HL-60 (cell line): Measurements from ENCODE around the gene SRSF2.

Experiments used
- POLR2AphosphoS5 ChIP-seq: IDR thresholded peaks from 2 replicates; pipeline ENCODE4 v1.6.1; 2012; ENCODE audit warnings: low read depth
- TF ChIP-seq, protein P1 (sequence below): IDR thresholded peaks from one replicate; pipeline ENCODE4 v1.5.1; 2011; ENCODE audit warnings: low read length, control low read depth, inconsistent platforms; ENCODE audit not compliant: insufficient read depth
- TF ChIP-seq, protein P2 (sequence below): IDR thresholded peaks from 2 replicates; pipeline ENCODE4 v1.6.1; 2012; ENCODE audit warnings: low read depth; ENCODE audit not compliant: insufficient replicate concordance

DNA sequence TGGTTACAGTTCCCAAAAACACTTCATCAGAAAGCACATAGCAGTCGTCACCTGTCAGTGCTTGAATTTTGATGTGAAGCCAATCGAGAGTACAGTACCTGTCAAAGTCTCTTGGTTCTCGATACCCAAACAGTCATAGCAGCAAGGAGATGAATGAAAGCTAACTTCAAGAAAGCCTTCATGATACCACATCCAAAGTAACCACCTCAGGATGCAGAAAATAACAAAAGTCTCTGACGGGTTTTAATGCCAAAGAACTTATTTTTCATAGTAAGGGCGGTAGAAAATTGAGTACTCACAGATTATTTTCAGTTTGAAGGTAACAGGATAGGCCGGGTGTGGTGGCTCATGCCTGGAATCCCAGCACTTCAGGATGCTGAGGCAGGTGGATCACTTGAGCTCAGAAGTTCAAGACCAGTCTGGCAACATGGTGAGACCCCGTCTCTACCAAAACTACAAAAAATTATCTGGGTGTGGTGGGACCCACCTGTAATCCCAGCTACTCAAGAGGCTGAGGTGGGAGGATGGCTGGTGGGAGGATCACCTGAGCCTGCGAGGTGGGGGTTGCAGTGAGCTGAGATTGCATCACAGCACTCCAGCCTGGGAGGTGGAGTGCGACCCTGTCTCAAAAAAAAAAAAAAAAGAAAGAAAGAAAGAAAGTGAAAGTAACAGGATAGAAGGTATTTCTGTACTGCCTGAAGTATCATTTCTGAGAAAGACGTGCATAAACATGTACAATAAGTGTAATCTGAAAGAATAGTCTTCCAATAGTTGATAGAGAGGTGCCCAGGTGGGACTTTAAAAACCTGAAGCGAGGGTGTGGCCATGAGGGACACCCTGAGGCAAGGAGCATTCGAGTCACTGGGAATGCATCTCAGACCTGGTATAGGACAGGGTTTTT lies 16.2 kb upstream of the SRSF2 start:
- TF ChIP-seq, protein P1, sequence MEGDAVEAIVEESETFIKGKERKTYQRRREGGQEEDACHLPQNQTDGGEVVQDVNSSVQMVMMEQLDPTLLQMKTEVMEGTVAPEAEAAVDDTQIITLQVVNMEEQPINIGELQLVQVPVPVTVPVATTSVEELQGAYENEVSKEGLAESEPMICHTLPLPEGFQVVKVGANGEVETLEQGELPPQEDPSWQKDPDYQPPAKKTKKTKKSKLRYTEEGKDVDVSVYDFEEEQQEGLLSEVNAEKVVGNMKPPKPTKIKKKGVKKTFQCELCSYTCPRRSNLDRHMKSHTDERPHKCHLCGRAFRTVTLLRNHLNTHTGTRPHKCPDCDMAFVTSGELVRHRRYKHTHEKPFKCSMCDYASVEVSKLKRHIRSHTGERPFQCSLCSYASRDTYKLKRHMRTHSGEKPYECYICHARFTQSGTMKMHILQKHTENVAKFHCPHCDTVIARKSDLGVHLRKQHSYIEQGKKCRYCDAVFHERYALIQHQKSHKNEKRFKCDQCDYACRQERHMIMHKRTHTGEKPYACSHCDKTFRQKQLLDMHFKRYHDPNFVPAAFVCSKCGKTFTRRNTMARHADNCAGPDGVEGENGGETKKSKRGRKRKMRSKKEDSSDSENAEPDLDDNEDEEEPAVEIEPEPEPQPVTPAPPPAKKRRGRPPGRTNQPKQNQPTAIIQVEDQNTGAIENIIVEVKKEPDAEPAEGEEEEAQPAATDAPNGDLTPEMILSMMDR, result no peak
- TF ChIP-seq, protein P2, sequence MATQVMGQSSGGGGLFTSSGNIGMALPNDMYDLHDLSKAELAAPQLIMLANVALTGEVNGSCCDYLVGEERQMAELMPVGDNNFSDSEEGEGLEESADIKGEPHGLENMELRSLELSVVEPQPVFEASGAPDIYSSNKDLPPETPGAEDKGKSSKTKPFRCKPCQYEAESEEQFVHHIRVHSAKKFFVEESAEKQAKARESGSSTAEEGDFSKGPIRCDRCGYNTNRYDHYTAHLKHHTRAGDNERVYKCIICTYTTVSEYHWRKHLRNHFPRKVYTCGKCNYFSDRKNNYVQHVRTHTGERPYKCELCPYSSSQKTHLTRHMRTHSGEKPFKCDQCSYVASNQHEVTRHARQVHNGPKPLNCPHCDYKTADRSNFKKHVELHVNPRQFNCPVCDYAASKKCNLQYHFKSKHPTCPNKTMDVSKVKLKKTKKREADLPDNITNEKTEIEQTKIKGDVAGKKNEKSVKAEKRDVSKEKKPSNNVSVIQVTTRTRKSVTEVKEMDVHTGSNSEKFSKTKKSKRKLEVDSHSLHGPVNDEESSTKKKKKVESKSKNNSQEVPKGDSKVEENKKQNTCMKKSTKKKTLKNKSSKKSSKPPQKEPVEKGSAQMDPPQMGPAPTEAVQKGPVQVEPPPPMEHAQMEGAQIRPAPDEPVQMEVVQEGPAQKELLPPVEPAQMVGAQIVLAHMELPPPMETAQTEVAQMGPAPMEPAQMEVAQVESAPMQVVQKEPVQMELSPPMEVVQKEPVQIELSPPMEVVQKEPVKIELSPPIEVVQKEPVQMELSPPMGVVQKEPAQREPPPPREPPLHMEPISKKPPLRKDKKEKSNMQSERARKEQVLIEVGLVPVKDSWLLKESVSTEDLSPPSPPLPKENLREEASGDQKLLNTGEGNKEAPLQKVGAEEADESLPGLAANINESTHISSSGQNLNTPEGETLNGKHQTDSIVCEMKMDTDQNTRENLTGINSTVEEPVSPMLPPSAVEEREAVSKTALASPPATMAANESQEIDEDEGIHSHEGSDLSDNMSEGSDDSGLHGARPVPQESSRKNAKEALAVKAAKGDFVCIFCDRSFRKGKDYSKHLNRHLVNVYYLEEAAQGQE, result no peak
- no peak for TF ChIP-seq POLR2AphosphoS5
